Measurements from ENCODE around the gene GALNT9. TPM values are rescaled to one million over a fixed set of nuclear protein-coding genes. Genes with fewer than 3 reads are reported as not detected.

Gene GALNT9
- total and polyA plus RNA-seq, 2 donors (not counting 1 experiment from before 2014, with no cell fraction given): 0.10 to 2.8 TPM

DNA sequence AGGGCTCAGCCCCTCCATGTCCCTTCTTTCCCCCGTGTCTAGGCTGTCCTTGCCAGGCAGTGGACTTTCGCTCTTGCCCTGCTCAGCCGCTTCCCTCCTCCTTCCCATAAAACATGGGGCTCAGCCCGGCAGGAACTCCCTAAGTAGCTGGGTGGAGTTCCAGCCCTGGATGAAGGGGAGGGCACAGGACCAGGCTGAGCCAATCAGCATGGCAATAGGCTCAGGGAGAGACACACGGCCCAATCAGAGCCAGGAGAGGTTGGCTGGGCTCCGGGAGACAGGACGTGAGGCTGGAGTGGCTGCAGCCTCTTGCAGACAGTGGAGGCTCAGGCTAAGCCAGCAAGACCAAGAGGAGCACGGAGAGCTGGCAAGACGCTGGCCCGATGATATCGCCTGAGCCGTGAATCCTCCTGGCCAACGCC, 54.3 kb downstream of the GALNT9 start:
- TF ChIP-seq, protein P1, sequence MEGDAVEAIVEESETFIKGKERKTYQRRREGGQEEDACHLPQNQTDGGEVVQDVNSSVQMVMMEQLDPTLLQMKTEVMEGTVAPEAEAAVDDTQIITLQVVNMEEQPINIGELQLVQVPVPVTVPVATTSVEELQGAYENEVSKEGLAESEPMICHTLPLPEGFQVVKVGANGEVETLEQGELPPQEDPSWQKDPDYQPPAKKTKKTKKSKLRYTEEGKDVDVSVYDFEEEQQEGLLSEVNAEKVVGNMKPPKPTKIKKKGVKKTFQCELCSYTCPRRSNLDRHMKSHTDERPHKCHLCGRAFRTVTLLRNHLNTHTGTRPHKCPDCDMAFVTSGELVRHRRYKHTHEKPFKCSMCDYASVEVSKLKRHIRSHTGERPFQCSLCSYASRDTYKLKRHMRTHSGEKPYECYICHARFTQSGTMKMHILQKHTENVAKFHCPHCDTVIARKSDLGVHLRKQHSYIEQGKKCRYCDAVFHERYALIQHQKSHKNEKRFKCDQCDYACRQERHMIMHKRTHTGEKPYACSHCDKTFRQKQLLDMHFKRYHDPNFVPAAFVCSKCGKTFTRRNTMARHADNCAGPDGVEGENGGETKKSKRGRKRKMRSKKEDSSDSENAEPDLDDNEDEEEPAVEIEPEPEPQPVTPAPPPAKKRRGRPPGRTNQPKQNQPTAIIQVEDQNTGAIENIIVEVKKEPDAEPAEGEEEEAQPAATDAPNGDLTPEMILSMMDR (conservative IDR thresholded peaks at IDR 0.05 in 1 of 2, IDR thresholded peaks at IDR 0.05 in 1 of 2; ENCODE audit: low read depth in 1 of 2, low read length in 2 of 2): no peak
- no peak for TF ChIP-seq EZH2 (IDR thresholded peaks at IDR 0.05; ENCODE audit: low read length, missing control alignments)
- H3K27ac ChIP-seq (ENCODE audit: insufficient read depth, low read length): no peak overlapping the region
- H3K4me1 ChIP-seq (ENCODE audit: control insufficient read depth, extremely low read depth, insufficient read depth, low read length): no peaks in the 10 kb centered on the region
- no peak overlapping the region for H3K4me3 ChIP-seq (replicated peaks in 1 of 4; ENCODE audit: control extremely low read depth in 1 of 4, insufficient read depth in 1 of 4, low read depth in 3 of 4, low read length in 4 of 4)
- H3K9me3 ChIP-seq (ENCODE audit: control insufficient read depth, insufficient read depth, low read depth, low read length): no peaks in the 10 kb centered on the region
- no peak overlapping the region for H3K9ac ChIP-seq (ENCODE audit: insufficient read depth, low read length)
- H4K20me1 ChIP-seq (ENCODE audit: control insufficient read depth, extremely low read depth, insufficient read depth, low read length): no peaks in the 10 kb centered on the region
- peaks cover 12% of the 10 kb centered on the region for H3K27me3 ChIP-seq (ENCODE audit: control insufficient read depth, insufficient read depth, low read length)
- H2AFZ ChIP-seq (ENCODE audit: low read length): no peak overlapping the region
- peak; percentile 36 to 39 for DNase-seq (ENCODE audit: low read depth in 2 of 2)
- no peak overlapping the region for H3K4me2 ChIP-seq (ENCODE audit: extremely low read depth, insufficient read depth, low read length)
- H3K36me3 ChIP-seq (ENCODE audit: control insufficient read depth, insufficient read depth, low read length): no peaks in the 10 kb centered on the region
- no peaks in the 10 kb centered on the region for H3K79me2 ChIP-seq (ENCODE audit: control insufficient read depth, insufficient read depth, low read length)

DNA sequence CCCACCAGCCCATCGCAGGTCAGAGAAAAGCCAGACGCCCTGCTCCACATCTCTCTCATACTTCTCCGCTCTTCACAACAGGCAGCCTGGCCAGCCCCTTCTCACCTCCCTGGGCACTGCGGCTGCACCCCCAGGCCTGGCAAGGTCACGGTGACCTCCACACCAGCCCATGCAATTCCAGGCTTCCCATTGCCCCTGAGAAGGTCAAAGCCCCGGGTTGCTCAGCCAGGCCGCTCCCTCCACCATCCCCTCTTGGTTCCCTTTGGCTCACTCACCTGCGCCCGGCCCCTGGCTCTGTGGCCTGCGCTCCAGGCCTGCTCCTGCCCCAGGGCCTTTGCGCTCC, 55.4 kb downstream of the GALNT9 start:
- H3K4me1 ChIP-seq (ENCODE audit: control insufficient read depth, extremely low read depth, insufficient read depth, low read length): no peaks in the 10 kb centered on the region
- H4K20me1 ChIP-seq (ENCODE audit: control insufficient read depth, extremely low read depth, insufficient read depth, low read length): no peaks in the 10 kb centered on the region
- no peaks in the 10 kb centered on the region for H3K79me2 ChIP-seq (ENCODE audit: control insufficient read depth, insufficient read depth, low read length)
- no peaks in the 10 kb centered on the region for H3K36me3 ChIP-seq (ENCODE audit: control insufficient read depth, insufficient read depth, low read length)
- TF ChIP-seq EZH2 (IDR thresholded peaks at IDR 0.05; ENCODE audit: low read length, missing control alignments): no peak
- TF ChIP-seq, protein P1 (conservative IDR thresholded peaks at IDR 0.05 in 1 of 2, IDR thresholded peaks at IDR 0.05 in 1 of 2; ENCODE audit: low read depth in 1 of 2, low read length in 2 of 2): no peak
- no peak for DNase-seq (ENCODE audit: low read depth in 2 of 2)
- H2AFZ ChIP-seq (ENCODE audit: low read length): no peak overlapping the region
- H3K27ac ChIP-seq (ENCODE audit: insufficient read depth, low read length): no peak overlapping the region
- no peak overlapping the region for H3K9ac ChIP-seq (ENCODE audit: insufficient read depth, low read length)
- no peak overlapping the region for H3K4me2 ChIP-seq (ENCODE audit: extremely low read depth, insufficient read depth, low read length)
- H3K27me3 ChIP-seq (ENCODE audit: control insufficient read depth, insufficient read depth, low read length): peaks cover 9% of the 10 kb centered on the region
- no peak overlapping the region for H3K4me3 ChIP-seq (replicated peaks in 1 of 4; ENCODE audit: control extremely low read depth in 1 of 4, insufficient read depth in 1 of 4, low read depth in 3 of 4, low read length in 4 of 4)
- H3K9me3 ChIP-seq (ENCODE audit: control insufficient read depth, insufficient read depth, low read depth, low read length): no peaks in the 10 kb centered on the region

DNA sequence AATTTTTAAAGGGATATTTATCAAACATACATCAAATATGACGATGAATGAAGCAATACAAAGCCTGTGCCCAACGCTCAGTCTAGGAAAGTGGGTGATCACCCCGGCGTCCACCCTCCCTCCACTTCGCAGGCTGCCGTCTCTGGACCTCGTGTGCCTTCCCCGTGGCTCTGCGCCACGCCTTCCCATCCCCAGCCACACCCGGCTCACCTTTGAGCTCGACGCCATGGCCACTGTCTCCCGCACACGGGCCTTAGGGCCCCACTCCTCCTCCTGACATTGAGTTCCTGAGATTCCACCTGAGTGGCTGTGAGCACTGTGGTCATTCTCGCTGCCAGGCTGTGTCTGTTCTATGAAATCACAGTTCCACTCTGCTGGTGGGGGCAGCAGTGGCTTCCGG, 56.7 kb downstream of the GALNT9 start:
- Histone ChIP-seq H2AFZ (ENCODE audit: low read length) (no peak overlapping the region), H3K9me3 (ENCODE audit: control insufficient read depth, insufficient read depth, low read depth, low read length) (peaks cover 2% of the 10 kb centered on the region), H3K4me3 (replicated peaks in 1 of 4; ENCODE audit: control extremely low read depth in 1 of 4, insufficient read depth in 1 of 4, low read depth in 3 of 4, low read length in 4 of 4) (no peak overlapping the region), H3K79me2 (ENCODE audit: control insufficient read depth, insufficient read depth, low read length) (no peaks in the 10 kb centered on the region), H3K27ac (ENCODE audit: insufficient read depth, low read length) (no peak overlapping the region), H3K9ac (ENCODE audit: insufficient read depth, low read length) (no peak overlapping the region), H3K36me3 (ENCODE audit: control insufficient read depth, insufficient read depth, low read length) (no peaks in the 10 kb centered on the region), H3K4me1 (ENCODE audit: control insufficient read depth, extremely low read depth, insufficient read depth, low read length) (no peaks in the 10 kb centered on the region), H3K4me2 (ENCODE audit: extremely low read depth, insufficient read depth, low read length) (no peak overlapping the region), H3K27me3 (ENCODE audit: control insufficient read depth, insufficient read depth, low read length) (peaks cover 6% of the 10 kb centered on the region), H4K20me1 (ENCODE audit: control insufficient read depth, extremely low read depth, insufficient read depth, low read length) (no peaks in the 10 kb centered on the region)
- DNase-seq (ENCODE audit: low read depth in 2 of 2): no peak
- TF ChIP-seq EZH2 (IDR thresholded peaks at IDR 0.05; ENCODE audit: low read length, missing control alignments): no peak
- TF ChIP-seq, protein P1 (conservative IDR thresholded peaks at IDR 0.05 in 1 of 2, IDR thresholded peaks at IDR 0.05 in 1 of 2; ENCODE audit: low read depth in 1 of 2, low read length in 2 of 2): no peak
